PFSK-1 (cell line): Measurements from ENCODE around the gene GRIA3.

Source experiments
- POLR2AphosphoS5 ChIP-seq: IDR thresholded peaks from 2 replicates; pipeline ENCODE4 v1.6.1; 2012; ENCODE audit warnings: low read depth, mild to moderate bottlenecking, control low read depth, low read length, moderate library complexity
- TAF1 ChIP-seq: IDR thresholded peaks from 2 replicates; pipeline ENCODE4 v1.6.1; 2012; ENCODE audit warnings: low read length, control low read depth, borderline replicate concordance; ENCODE audit not compliant: insufficient read depth

DNA sequence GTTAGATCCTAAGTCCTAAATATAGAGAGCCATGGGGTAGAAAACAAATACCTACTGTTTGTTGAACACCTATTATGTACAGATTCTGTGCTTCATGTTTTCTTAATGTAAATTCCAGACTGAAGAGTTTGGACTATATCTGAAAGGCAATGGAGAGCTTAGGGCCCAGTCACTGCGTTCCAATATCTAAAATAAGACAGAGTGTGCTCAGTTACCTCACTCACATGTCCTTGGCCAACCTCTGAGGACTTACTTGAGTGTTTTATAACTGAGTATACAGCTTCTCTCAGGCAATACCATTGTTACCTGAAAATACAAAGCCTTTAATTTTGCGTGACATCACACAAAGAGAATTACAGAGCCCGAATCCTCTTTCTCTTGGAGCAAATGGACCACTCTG is 53.2 kb downstream of the GRIA3 start:
- TF ChIP-seq POLR2AphosphoS5: no peak
- no peak for TF ChIP-seq TAF1
